Choroid plexus epithelial cell (primary cell): ENCODE results near the gene SLC8A1.

Experiments
- DNase-seq: peaks from one replicate; pipeline ENCODE4 v3.0.0-alpha.2; 2010; ENCODE audit warnings: low read depth
- H3K4me3 ChIP-seq: 2 replicates; pipeline ENCODE4 v1.5.1; 2011; ENCODE audit warnings: low read depth, mild to moderate bottlenecking, control low read depth, low read length, moderate library complexity
- CTCF ChIP-seq: conservative IDR thresholded peaks from 2 replicates; pipeline ENCODE4 v1.5.1; 2011; ENCODE audit warnings: low read depth, mild to moderate bottlenecking, control low read depth, inconsistent platforms, low read length, moderate library complexity

Gene SLC8A1

GRCh38 chr2:40474306-40474705 lies 22.4 kb upstream of the SLC8A1 start:
- DNase-seq = no peak
- TF ChIP-seq CTCF = no peak
- H3K4me3 ChIP-seq = no peak overlapping the region

GRCh38 chr2:40471866-40472265 lies 20.0 kb upstream of the SLC8A1 start:
- DNase-seq = no peak
- no peak for TF ChIP-seq CTCF
- no peak overlapping the region for H3K4me3 ChIP-seq

- H3K4me3 ChIP-seq = no peak overlapping the region
Measured at GRCh38 chr2:40470822-40471813, 19.2 kb upstream of the SLC8A1 start.

GRCh38 chr2:40466935-40467572 lies 15.2 kb upstream of the SLC8A1 start:
- no peak overlapping the region for H3K4me3 ChIP-seq
- no peak for DNase-seq

More at GRCh38 chr2:40470822-40471813, 19.2 kb upstream of the SLC8A1 start:
- TF ChIP-seq CTCF = no peak
- DNase-seq = no peak

GRCh38 chr2:40466332-40466906 lies 14.5 kb upstream of the SLC8A1 start:
- no peak for DNase-seq
- TF ChIP-seq CTCF = no peak
- no peak overlapping the region for H3K4me3 ChIP-seq

More at GRCh38 chr2:40466935-40467572, 15.2 kb upstream of the SLC8A1 start:
- TF ChIP-seq CTCF = no peak

- no peak for TF ChIP-seq CTCF
- DNase-seq = no peak
- no peak overlapping the region for H3K4me3 ChIP-seq
Measured at GRCh38 chr2:40463112-40463511, 11.2 kb upstream of the SLC8A1 start.
